HFF-Myc (cell line): ENCODE results near the gene COL4A6.

Source experiments
- DNase-seq: peaks from one replicate; pipeline ENCODE4 v3.0.0-alpha.2; 2011; ENCODE audit warnings: low read depth; ENCODE audit errors: extremely low read depth
- H3K4me3 ChIP-seq: replicated peaks from 2 replicates; pipeline ENCODE4 v1.5.1; 2011; ENCODE audit warnings: low read depth, mild to moderate bottlenecking, control low read depth, low read length
- TF ChIP-seq, protein P1 (sequence below): IDR thresholded peaks from 2 replicates; pipeline ENCODE4 v1.5.1; 2012; ENCODE audit warnings: mild to moderate bottlenecking, low read depth, low read length, control low read depth; ENCODE audit errors: missing control alignments

The COL4A6 gene

DNA sequence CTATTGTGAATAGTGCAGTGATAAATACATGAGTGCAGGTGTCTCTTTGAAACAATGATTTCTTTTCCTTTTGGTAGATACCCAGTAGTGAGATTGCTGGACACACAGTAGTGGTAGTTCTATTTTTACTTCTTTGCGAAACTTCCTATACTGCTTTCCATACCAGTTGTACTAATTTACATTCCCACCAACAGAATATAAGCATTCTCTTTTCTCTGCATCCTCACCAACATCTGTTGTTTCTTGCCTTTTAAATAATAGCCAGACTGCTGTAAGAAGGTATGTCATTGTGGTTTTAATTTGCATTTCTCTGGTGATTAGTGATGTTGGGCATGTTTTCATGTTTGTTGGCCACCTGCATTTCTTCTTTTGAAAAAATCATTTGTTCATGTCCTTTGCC, 105.9 kb downstream of the COL4A6 start:
- DNase-seq, result no peak
- TF ChIP-seq, protein P1, sequence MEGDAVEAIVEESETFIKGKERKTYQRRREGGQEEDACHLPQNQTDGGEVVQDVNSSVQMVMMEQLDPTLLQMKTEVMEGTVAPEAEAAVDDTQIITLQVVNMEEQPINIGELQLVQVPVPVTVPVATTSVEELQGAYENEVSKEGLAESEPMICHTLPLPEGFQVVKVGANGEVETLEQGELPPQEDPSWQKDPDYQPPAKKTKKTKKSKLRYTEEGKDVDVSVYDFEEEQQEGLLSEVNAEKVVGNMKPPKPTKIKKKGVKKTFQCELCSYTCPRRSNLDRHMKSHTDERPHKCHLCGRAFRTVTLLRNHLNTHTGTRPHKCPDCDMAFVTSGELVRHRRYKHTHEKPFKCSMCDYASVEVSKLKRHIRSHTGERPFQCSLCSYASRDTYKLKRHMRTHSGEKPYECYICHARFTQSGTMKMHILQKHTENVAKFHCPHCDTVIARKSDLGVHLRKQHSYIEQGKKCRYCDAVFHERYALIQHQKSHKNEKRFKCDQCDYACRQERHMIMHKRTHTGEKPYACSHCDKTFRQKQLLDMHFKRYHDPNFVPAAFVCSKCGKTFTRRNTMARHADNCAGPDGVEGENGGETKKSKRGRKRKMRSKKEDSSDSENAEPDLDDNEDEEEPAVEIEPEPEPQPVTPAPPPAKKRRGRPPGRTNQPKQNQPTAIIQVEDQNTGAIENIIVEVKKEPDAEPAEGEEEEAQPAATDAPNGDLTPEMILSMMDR, result no peak
- no peak overlapping the region for H3K4me3 ChIP-seq

DNA sequence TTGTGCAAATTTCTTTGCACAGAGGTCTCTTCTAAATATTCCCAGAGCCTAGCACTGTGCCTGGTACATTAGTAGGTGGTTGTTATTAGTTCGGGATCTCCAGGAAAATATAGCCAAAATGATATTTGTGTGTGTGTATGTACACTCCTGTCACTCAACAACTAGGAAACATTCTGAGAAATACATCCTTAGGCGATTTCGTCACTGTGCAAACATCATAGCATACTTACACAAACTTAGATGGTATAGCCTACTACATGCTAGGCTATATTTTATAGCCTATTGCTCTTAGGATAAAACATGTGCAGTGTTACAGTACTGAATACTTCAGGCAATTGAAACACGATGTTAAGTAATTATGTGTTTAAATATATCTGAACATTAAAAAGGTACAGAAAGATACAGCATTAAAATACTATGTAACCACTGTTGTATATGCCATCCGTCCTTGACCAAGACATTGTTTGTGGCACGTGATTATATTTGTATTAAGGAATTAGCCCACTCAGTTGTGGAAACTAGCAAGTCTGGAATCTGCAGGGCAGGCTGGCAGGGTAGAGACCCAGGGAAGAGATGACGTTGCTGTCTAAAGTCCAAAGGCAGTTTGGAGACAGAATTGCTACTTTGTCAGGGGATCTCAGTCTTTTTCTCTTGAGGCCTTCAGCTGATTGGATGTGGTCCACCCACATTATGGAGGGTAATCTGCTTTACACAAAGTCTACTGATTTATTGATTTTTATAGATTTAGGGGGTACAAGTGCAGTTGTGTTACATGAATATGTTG, 106.9 kb downstream of the COL4A6 start:
- TF ChIP-seq, protein P1, result no peak
- H3K4me3 ChIP-seq, result no peak overlapping the region
- no peak for DNase-seq

- no peak for DNase-seq
- TF ChIP-seq, protein P1, result no peak
- H3K4me3 ChIP-seq, result no peak overlapping the region
Measured at GRCh38 chrX:108323751-108324150, 114.5 kb downstream of the COL4A6 start.

GRCh38 chrX:108322234-108322633, 116.0 kb downstream of the COL4A6 start:
- TF ChIP-seq, protein P1, result no peak
- DNase-seq, result no peak
- H3K4me3 ChIP-seq, result no peak overlapping the region

DNA sequence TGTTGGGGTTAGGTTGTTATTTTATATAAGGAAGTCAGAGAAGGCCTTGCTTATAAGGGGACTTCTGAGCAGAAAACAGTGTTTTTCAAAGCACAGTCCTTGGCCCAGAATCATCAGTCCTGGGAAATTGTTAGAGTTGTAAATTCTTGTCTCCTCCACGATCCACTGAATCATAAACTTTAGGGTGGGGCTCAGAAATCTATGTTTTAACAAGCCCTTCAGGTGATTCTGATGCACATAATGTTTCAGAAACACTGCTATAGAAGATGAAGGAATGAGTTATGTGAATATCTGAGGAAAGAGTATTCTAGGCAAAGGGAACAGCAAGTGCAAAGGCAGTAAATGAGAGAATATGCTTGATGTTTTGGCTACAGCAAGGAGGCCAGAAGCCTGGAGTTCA, 121.8 kb downstream of the COL4A6 start:
- no peak for DNase-seq
- H3K4me3 ChIP-seq, result no peak overlapping the region
- TF ChIP-seq, protein P1, result no peak

GRCh38 chrX:108313669-108314068, 124.6 kb downstream of the COL4A6 start:
- TF ChIP-seq, protein P1, result no peak
- H3K4me3 ChIP-seq, result no peak overlapping the region
- DNase-seq, result no peak

- DNase-seq, result peak; percentile 70
- no peak overlapping the region for H3K4me3 ChIP-seq
- TF ChIP-seq, protein P1, result no peak
Measured at GRCh38 chrX:108312957-108313356, 125.3 kb downstream of the COL4A6 start.
